GM12873 (cell line): ENCODE measurements around the gene ACBD4.

Experiments used
- TF ChIP-seq, protein P1 (sequence below): IDR thresholded peaks from 2 replicates; pipeline ENCODE4 v1.5.1; 2012; ENCODE audit warnings: low read depth, mild to moderate bottlenecking, moderate library complexity, low read length, control low read depth; ENCODE audit not compliant: insufficient read depth; ENCODE audit errors: missing control alignments

The ACBD4 gene

DNA sequence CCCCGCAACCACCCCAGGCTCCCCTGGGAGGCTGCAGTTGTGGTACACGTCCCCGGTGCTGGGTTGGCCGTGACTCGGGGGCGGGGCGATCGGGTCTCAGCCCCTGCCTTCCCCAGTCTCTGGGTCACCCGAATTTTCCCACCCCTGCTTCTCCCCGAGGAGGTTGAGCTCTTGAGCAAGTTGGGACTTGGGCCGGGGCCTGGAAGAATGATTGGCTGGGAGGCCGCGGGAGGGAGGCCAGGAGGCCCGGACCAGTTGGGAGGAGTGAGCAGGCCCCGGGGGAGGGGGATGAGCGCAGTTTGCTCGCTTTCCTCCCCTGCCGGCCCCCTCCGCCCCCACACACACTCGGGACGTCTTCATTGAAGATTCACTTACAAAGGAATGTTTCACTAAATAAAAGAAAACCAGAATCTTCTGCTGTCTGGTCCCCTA is 8.3 kb downstream of the ACBD4 start:
- TF ChIP-seq, protein P1, sequence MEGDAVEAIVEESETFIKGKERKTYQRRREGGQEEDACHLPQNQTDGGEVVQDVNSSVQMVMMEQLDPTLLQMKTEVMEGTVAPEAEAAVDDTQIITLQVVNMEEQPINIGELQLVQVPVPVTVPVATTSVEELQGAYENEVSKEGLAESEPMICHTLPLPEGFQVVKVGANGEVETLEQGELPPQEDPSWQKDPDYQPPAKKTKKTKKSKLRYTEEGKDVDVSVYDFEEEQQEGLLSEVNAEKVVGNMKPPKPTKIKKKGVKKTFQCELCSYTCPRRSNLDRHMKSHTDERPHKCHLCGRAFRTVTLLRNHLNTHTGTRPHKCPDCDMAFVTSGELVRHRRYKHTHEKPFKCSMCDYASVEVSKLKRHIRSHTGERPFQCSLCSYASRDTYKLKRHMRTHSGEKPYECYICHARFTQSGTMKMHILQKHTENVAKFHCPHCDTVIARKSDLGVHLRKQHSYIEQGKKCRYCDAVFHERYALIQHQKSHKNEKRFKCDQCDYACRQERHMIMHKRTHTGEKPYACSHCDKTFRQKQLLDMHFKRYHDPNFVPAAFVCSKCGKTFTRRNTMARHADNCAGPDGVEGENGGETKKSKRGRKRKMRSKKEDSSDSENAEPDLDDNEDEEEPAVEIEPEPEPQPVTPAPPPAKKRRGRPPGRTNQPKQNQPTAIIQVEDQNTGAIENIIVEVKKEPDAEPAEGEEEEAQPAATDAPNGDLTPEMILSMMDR = no peak

DNA sequence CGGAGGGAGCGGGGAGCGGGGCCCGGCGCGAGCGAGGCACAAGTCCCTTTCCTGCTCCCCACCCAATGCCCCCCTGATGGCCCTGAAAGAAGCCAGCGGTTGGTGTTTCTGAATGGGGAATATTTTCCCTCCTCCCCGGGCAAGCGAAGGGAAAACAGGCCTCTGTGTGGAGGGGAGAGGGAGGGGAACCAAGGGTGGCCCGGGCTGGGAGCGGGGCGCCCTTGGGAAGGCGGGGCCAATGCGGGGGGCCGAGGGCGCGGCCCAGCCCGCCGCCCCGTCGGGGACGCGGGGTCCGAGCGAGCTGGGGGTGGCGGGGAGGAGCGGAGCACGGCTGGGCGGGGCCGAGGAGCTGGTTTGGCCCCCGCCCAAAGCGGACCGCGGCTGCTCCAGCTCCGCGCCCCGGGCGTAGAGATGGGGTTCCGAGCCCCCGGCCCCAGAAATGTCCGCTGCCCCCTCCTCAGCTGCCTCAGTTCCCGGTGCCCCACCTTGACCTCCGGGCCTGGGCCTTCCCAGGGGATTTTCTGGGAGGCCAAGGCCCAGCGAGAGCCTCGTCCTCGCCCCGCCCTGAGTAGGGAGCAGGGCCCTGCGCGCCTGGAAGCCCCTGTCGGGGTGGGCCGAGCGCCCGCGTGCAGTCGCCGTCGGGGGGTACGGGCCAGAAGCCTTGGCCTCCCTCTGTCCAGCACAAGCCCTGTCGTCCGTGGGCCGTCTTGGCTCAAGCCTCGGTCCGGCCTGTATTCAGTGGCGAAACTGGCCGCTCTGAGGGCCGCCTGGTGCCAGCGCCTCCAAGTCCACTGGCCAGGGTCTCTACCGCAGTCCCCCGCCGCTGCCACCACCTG is 8.9 kb downstream of the ACBD4 start:
- TF ChIP-seq, protein P1 = no peak

DNA sequence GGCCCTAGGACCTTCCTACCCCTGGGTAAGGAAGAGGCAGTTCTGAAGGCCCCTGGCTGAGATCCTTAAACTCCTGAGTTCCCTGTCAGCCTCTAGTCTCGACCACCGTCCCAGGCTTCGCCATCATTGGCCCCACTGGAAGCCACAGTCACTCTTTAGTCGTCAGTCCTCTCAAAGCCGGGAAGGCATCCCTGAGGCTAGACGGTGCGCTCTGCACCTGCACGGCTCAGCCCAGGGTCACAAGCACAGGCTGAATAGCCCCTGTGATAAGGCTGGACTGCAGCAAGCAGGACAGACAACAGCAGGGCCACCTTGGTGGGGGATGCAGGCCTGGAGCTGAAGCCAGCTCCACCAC is 9.5 kb downstream of the ACBD4 start:
- TF ChIP-seq, protein P1 = no peak

DNA sequence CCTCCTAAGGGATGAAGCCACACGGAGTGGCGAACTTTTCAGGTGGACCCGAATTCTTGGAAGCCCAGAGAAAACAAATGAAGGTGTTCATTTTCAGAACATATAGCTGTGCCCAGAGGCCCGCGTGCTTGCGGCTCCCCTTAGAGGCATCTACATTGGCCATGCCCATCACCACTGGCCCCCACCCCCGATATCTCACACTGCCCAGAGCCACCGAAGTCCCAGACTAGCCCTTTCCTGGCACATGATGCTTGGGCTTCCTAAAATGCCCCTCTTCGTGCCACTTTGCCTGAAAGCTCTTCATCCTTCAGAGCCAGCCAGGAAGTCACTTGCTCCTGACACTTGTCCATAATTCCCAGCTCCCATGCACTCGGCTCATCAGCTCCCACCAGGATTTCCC is 10.7 kb downstream of the ACBD4 start:
- TF ChIP-seq, protein P1 = no peak

DNA sequence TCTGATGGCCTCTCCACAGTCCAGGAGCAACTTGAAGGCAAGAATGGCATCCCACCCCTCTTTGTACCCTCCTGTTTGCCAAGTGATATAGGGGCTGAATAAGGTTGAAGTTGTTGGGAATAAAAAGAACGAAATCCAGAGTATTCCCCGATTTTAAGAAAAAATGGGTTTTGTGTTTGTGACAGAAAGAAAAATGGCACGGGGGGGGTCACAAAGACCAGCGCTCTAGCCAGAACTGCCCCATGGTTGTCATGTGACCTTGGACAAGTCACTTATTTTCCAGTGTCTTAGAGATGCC is 11.1 kb downstream of the ACBD4 start:
- TF ChIP-seq, protein P1 = no peak

DNA sequence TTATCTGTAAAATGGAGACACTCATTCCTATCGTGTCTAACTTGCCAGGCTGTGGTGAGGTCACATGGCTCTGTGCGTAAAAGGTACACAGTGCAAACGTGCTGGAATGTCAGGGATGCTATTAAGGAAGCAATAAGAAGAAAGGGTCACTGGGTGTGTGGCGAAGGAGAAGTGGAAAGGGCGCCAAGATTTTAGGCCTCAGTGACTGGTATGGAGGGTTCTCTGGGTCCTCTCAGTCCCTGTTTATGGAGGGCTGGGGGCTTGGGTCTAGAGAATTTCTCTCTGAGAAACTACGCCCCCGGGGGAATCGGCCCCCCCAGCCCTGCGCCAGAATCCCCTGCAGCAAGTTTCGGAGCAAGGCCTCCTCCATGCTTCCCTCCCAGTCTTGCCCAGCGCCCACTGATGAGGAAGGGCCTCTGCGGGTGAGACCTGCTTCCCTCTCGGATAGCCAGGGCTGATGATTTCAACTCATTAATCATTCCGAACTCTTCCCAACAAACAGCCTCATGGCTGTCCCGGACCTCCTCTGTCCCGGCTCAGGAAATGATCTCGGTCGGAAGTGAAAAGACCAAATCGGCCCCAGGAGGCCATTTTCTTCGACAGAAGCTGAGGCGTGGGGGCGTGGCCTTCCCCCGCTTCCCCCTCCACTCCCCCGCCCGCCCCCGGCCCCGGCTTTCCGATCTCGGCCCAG is 11.5 kb downstream of the ACBD4 start:
- TF ChIP-seq, protein P1 = no peak

DNA sequence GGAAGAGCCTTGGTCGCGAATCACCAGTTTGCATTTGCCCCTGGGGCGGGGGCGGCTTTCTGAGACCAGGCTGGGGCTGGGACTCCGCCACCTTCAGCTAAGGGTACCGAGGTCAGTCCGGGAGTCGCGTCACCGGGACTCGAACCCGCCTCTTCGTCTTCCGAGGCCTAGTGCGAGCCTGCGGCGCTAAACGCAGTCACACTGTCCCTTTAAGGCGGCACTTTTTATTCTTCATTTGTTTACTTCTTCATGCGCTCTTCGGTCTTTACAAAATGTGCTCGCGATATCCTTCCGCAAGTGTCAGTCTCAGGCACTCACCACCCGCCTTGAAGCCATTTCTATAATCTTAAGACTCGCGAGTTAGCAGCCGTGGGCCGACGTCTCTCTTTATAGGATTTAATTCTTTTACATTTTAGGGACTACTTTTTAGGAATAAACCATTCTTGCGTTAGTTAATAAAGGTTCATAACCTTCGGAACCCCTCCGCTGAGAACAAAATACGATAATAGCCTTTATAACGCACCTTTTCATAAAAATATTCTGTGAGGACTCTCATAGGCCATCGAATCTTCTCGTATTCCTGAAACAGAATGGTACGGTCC is 12.2 kb downstream of the ACBD4 start:
- TF ChIP-seq, protein P1 = no peak
